Tibial nerve (tissue), 4 donors: ENCODE measurements around the gene ARHGEF17.

Experiments
- EP300 ChIP-seq, 2 donors: sonication (generic); formaldehyde crosslinking; IDR thresholded peaks; one replicate each; pipeline ENCODE4 v1.6.1; 2017; ENCODE audit warnings: antibody characterized with exemption in 2 of 2, mild to moderate bottlenecking in 1 of 2
- POLR2A ChIP-seq, 2 donors: fragments of 450-650 bp; IDR thresholded peaks; one replicate each; pipeline ENCODE4 v1.6.1; 2017; ENCODE audit warnings: antibody characterized with exemption in 2 of 2, mild to moderate bottlenecking in 2 of 2, moderate library complexity in 2 of 2
- TF ChIP-seq, protein P1 (sequence below), 5 experiments: fragments of 200-600 bp in 3 of 5; fragments of 450-650 bp in 2 of 5; sonication (generic) in 3 of 5; IDR thresholded peaks; one replicate each; pipeline ENCODE4 v1.5.1; 2016 to 2019; ENCODE audit warnings: antibody characterized with exemption in 5 of 5, mild to moderate bottlenecking in 3 of 5, moderate library complexity in 2 of 5

DNA sequence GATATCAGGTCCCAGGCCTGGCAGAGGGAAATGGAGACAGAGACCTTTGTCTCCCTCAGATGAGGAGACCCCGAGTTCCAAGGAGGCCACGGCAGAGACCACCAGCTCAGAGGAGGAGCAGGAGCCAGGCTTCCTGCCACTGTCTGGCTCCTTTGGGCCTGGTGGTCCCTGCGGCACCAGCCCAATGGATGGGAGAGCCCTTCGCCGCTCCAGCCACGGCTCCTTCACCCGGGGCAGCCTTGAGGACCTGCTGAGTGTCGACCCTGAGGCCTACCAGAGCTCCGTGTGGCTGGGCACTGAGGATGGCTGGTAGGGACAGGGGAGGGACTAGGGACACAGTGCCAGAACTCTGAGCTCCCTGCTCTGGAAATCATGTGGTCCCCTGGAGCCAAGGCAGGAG lies 55.1 kb downstream of the ARHGEF17 start:
- TF ChIP-seq, protein P1, sequence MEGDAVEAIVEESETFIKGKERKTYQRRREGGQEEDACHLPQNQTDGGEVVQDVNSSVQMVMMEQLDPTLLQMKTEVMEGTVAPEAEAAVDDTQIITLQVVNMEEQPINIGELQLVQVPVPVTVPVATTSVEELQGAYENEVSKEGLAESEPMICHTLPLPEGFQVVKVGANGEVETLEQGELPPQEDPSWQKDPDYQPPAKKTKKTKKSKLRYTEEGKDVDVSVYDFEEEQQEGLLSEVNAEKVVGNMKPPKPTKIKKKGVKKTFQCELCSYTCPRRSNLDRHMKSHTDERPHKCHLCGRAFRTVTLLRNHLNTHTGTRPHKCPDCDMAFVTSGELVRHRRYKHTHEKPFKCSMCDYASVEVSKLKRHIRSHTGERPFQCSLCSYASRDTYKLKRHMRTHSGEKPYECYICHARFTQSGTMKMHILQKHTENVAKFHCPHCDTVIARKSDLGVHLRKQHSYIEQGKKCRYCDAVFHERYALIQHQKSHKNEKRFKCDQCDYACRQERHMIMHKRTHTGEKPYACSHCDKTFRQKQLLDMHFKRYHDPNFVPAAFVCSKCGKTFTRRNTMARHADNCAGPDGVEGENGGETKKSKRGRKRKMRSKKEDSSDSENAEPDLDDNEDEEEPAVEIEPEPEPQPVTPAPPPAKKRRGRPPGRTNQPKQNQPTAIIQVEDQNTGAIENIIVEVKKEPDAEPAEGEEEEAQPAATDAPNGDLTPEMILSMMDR (IDR thresholded peaks at IDR 0.05) = no peak
- TF ChIP-seq POLR2A (IDR thresholded peaks at IDR 0.05) = no peak
- TF ChIP-seq EP300 (IDR thresholded peaks at IDR 0.05) = no peak
